ENCODE measurements around the gene HCRTR1. TPM values are rescaled to one million over a fixed set of nuclear protein-coding genes. Genes with fewer than 3 reads are reported as not detected.

The HCRTR1 gene
- total RNA-seq, 4 donors from 2014 or later, result 0.45 to 1.8 (median 1.7) TPM; not detected in 1

GRCh38 chr1:31581821-31582810 lies 35.4 kb upstream of the HCRTR1 start:
- 73% methylated on average over 12 of the region's 12 CpGs for WGBS
- Histone ChIP-seq H3K4me3 (peak overlapping the region in 1 of 4 donors; percentile 2), H3K27ac (replicated peaks in 1 of 4) (peak overlapping the region; percentile 92 to 96 (median 94)), H3K4me1 (peaks cover 69 to 94% (median 85%) of the 10 kb centered on the region in 4 donors), H3K9me3 (no peaks in the 10 kb centered on the region), H3K36me3 (peaks cover 14 to 75% (median 38%) of the 10 kb centered on the region in 4 donors), H3K27me3 (no peaks in the 10 kb centered on the region)
- intact Hi-C loops (cut with DNase I), result no loop called here
- TF ChIP-seq EP300 (IDR thresholded peaks at IDR 0.05), result no peak
- TF ChIP-seq POLR2A (IDR thresholded peaks at IDR 0.05; ENCODE audit: low read depth), result no peak
- TF ChIP-seq CTCF (IDR thresholded peaks at IDR 0.05), result no peak
- no peak for TF ChIP-seq POLR2AphosphoS5 (IDR thresholded peaks at IDR 0.05)
- no peak for DNase-seq (ENCODE audit: extremely low spot score)

- Histone ChIP-seq H3K27me3 (no peaks in the 10 kb centered on the region), H3K27ac (replicated peaks in 1 of 4) (peak overlapping the region; percentile 92 to 96 (median 94)), H3K9me3 (no peaks in the 10 kb centered on the region), H3K4me3 (peak overlapping the region in 3 of 4 donors; percentile 13 to 23 (median 18)), H3K4me1 (peaks cover 81 to 96% (median 94%) of the 10 kb centered on the region in 4 donors), H3K36me3 (peaks cover 14 to 74% (median 40%) of the 10 kb centered on the region in 4 donors)
- WGBS, result 67% methylated on average over 15 of the region's 16 CpGs
- TF ChIP-seq POLR2AphosphoS5 (IDR thresholded peaks at IDR 0.05), result no peak
- TF ChIP-seq POLR2A (IDR thresholded peaks at IDR 0.05; ENCODE audit: low read depth), result no peak
- no peak for TF ChIP-seq EP300 (IDR thresholded peaks at IDR 0.05)
- no peak for TF ChIP-seq CTCF (IDR thresholded peaks at IDR 0.05)
- DNase-seq (ENCODE audit: extremely low spot score), result no peak
- intact Hi-C loops (cut with DNase I), result no loop called here
Measured at GRCh38 chr1:31583082-31583994, 34.2 kb upstream of the HCRTR1 start.

GRCh38 chr1:31583995-31584868 lies 33.3 kb upstream of the HCRTR1 start:
- Histone ChIP-seq H3K4me3 (peak overlapping the region in 3 of 4 donors; percentile 13 to 23 (median 18)), H3K4me1 (peaks cover 88 to 100% (median 99%) of the 10 kb centered on the region in 4 donors), H3K9me3 (no peaks in the 10 kb centered on the region), H3K27ac (replicated peaks in 1 of 4) (peak overlapping the region; percentile 92 to 96 (median 94)), H3K27me3 (no peaks in the 10 kb centered on the region), H3K36me3 (peaks cover 14 to 70% (median 40%) of the 10 kb centered on the region in 4 donors)
- intact Hi-C loops (cut with DNase I), result no loop called here
- DNase-seq (ENCODE audit: extremely low spot score), result no peak
- 43% methylated on average over 13 of the region's 13 CpGs for WGBS
- TF ChIP-seq POLR2AphosphoS5 (IDR thresholded peaks at IDR 0.05), result peak; percentile 78 to 84
- no peak for TF ChIP-seq POLR2A (IDR thresholded peaks at IDR 0.05; ENCODE audit: low read depth)
- no peak for TF ChIP-seq CTCF (IDR thresholded peaks at IDR 0.05)
